HepG2 (cell line): ENCODE measurements around the gene RAD51. TPM values are rescaled to one million over a fixed set of nuclear protein-coding genes. Genes with fewer than 3 reads are reported as not detected.

Experiments used
- ATAC-seq: fragments of 200-7000 bp; cut with Tn5 transposase; 3 replicates; pipeline ENCODE4 v1.9.1; 2020; ENCODE audit warnings: mild to moderate bottlenecking, moderate library complexity
- BruUV-seq: library from RNA; stranded (reverse); fragments of 400-500 nt; replicated peaks from 2 replicates; lab custom pipeline; 2021; lab: Mats Ljungman, UMichigan
- CTCF ChIA-PET: fragments of 300-600 bp; formaldehyde crosslinking; extraction: SDS; loops from one replicate; lab custom pipeline; 2021; ENCODE audit warnings: low total read pairs, inconsistent platforms, low intra/inter-chr PET ratio; lab: Yijun Ruan, JAX
- POLR2A ChIA-PET: fragments of 350-600 bp; sonication (Branson Sonifier 250); formaldehyde crosslinking; loops from one replicate; lab custom pipeline; 2020; ENCODE audit warnings: antibody characterized with exemption, inconsistent platforms; lab: Yijun Ruan, JAX
- DNase-seq: peaks from one replicate; pipeline ENCODE4 v3.0.0-alpha.2; 2015; ENCODE audit warnings: low spot score
- FAIRE-seq: peaks from 3 replicates; lab custom pipeline; 2011; peaks lifted over from hg19 to GRCh38; lab: Jason Lieb, UNC
- H2AFZ ChIP-seq: one replicate; pipeline ENCODE4 v1.6.1; 2011; ENCODE audit warnings: low read length, inconsistent platforms
- H3K27ac ChIP-seq: fragments of 300-600 bp; 3 replicates; pipeline ENCODE4 v1.8.0; 2011; ENCODE audit warnings: mixed run types, mild to moderate bottlenecking, mixed read lengths, low read length, inconsistent platforms; ENCODE audit not compliant: insufficient read depth; ENCODE audit errors: extremely low read length
- H3K27me3 ChIP-seq, 2 experiments: fragments of 200-600 bp in 1 of 2; 2 replicates in 1 of 2; 3 replicates in 1 of 2; pipeline versions ENCODE4 v1.6.0 to v1.8.0; 2011; ENCODE audit warnings: low read length in 2 of 2, mild to moderate bottlenecking in 2 of 2, moderate library complexity in 2 of 2, inconsistent platforms in 1 of 2; ENCODE audit not compliant: insufficient read depth in 2 of 2, control insufficient read depth in 1 of 2
- H3K36me3 ChIP-seq, 2 experiments: fragments of 200-600 bp in 1 of 2; replicated peaks in 1 of 2; 2 replicates in 1 of 2; 3 replicates in 1 of 2; pipeline versions ENCODE4 v1.5.1 to v1.8.0; 2011; ENCODE audit warnings: low read length in 2 of 2, inconsistent platforms in 1 of 2; ENCODE audit not compliant: insufficient read depth in 2 of 2, control insufficient read depth in 1 of 2
- H3K4me1 ChIP-seq: 2 replicates; pipeline ENCODE4 v1.5.1; 2012; ENCODE audit warnings: low read length, inconsistent platforms; ENCODE audit not compliant: insufficient read depth
- H3K4me2 ChIP-seq: 2 replicates; pipeline ENCODE4 v1.6.0; 2011; ENCODE audit warnings: low read depth, low read length, inconsistent platforms
- H3K4me3 ChIP-seq, 3 experiments: fragments of 200-600 bp in 1 of 3; sonication (generic), shearing (Covaris generic) in 1 of 3; replicated peaks in 1 of 3; 2 replicates each; pipeline ENCODE4 v1.5.1; 2011 to 2016; ENCODE audit warnings: low read length in 3 of 3, inconsistent platforms in 2 of 3, low read depth in 2 of 3, mild to moderate bottlenecking in 2 of 3, control low read depth in 1 of 3, mixed read lengths in 1 of 3; ENCODE audit not compliant: insufficient read depth in 1 of 3
- H3K79me2 ChIP-seq: one replicate; pipeline ENCODE4 v1.6.1; 2011; ENCODE audit warnings: low read length, inconsistent platforms; ENCODE audit not compliant: insufficient read depth
- H3K9ac ChIP-seq: 2 replicates; pipeline ENCODE4 v1.6.0; 2011; ENCODE audit warnings: mild to moderate bottlenecking, low read depth, low read length, inconsistent platforms; ENCODE audit not compliant: insufficient read depth
- H3K9me3 ChIP-seq: 2 replicates; pipeline ENCODE4 v1.5.1; 2012; ENCODE audit warnings: mild to moderate bottlenecking, low read length
- H4K20me1 ChIP-seq: 2 replicates; pipeline ENCODE4 v1.6.0; 2011; ENCODE audit warnings: inconsistent platforms, mild to moderate bottlenecking, low read length, moderate library complexity; ENCODE audit not compliant: insufficient read depth
- ARID2 ChIP-seq: sonication (generic); formaldehyde crosslinking; IDR thresholded peaks from 2 replicates; pipeline ENCODE4 v1.8.1; 2022; ENCODE audit warnings: mild to moderate bottlenecking, missing genetic modification reagents, borderline replicate concordance
- GFI1 ChIP-seq: sonication (generic); formaldehyde crosslinking; IDR thresholded peaks from 2 replicates; pipeline ENCODE4 v1.5.0; 2020; ENCODE audit warnings: missing genetic modification reagents, mild to moderate bottlenecking, borderline replicate concordance
- TERF1 ChIP-seq: sonication (generic); formaldehyde crosslinking; IDR thresholded peaks from 2 replicates; pipeline ENCODE4 v1.8.0; 2022; ENCODE audit warnings: mild to moderate bottlenecking, missing genetic modification reagents, moderate library complexity
- TSC22D2 ChIP-seq: sonication (generic); formaldehyde crosslinking; IDR thresholded peaks from 2 replicates; pipeline ENCODE4 v1.5.1; 2020; ENCODE audit warnings: missing genetic modification reagents, mild to moderate bottlenecking, borderline replicate concordance
- ZBTB26 ChIP-seq: IDR thresholded peaks from 2 replicates; pipeline ENCODE4 v1.6.1; 2016; ENCODE audit warnings: missing compliant biosample characterization, missing genetic modification reagents, borderline replicate concordance
- ZFX ChIP-seq: sonication (generic); formaldehyde crosslinking; IDR thresholded peaks from 2 replicates; pipeline ENCODE4 v1.4.0; 2020; ENCODE audit warnings: mild to moderate bottlenecking, low read depth, missing genetic modification reagents, moderate library complexity
- ZNF891 ChIP-seq: sonication (generic); formaldehyde crosslinking; IDR thresholded peaks from 2 replicates; pipeline ENCODE4 v1.5.0; 2020; ENCODE audit warnings: mild to moderate bottlenecking, missing genetic modification reagents
- WGBS: methylation state at CpG from one replicate; pipeline ENCODE4 v1.1.6; 2017; ENCODE audit warnings: low lambda C conversion rate; 5-methylcytosine and 5-hydroxymethylcytosine counted together
- in situ Hi-C: cut with HindIII; loops from 2 replicates; pipeline ENCODE4 v1.10.0; 2017; ENCODE audit warnings: low pct_unique_long_range_greater_than_20kb; ENCODE audit not compliant: extremely low pct_ligation_motif_present
- intact Hi-C: fragments of 100-400 bp; cut with micrococcal nuclease; formaldehyde crosslinking; loops from one replicate; pipeline ENCODE4 v1.10.0; 2022; ENCODE audit not compliant: unreplicated experiment
- polyA plus RNA-seq, 8 experiments: library from polyadenylated mRNA; depleted of rRNA in 3 of 8; stranded (reverse) in 7 of 8; unstranded in 1 of 8; fragments of >200 nt; fragmentation: Illumina TruSeq in 4 of 8; extraction: Trizol in 4 of 8; gene quantifications; 2 replicates each; pipeline versions ENCODE4 v1.2.1 to v1.2.3, GENCODE V29; 2011 to 2016; ENCODE audit warnings: low read depth in 4 of 8, missing spikeins in 1 of 8, mixed read lengths in 1 of 8; ENCODE audit not compliant: insufficient read depth in 1 of 8
- total RNA-seq, 5 experiments: library from RNA; depleted of rRNA; stranded (reverse); fragments of >200 nt; fragmentation: Illumina TruSeq; extraction: Trizol; gene quantifications; 2 replicates each; pipeline ENCODE4 v1.2.3, GENCODE V29; 2016; ENCODE audit warnings: low read depth in 1 of 5

Gene RAD51
- total and polyA plus RNA-seq, 2 of the 13 experiments (the other 11 are each of a cell fraction or from before 2014, with no cell fraction given) = 8.5 to 12.8 TPM

- TF ChIP-seq TERF1 (CRISPR knock-in tag) = no peak
- no peak for TF ChIP-seq ZNF891 (CRISPR knock-in tag)
- no peak for TF ChIP-seq TSC22D2
- TF ChIP-seq ZBTB26 (CRISPR knock-in tag) = no peak
- TF ChIP-seq ZFX (CRISPR knock-in tag) = no peak
Measured at GRCh38 chr15:40723919-40724318, 28.9 kb downstream of the RAD51 start (continued).

- H3K79me2 ChIP-seq = no peaks in the 10 kb centered on the region
- no peaks in the 10 kb centered on the region for H3K4me1 ChIP-seq
- no peak overlapping the region for H3K4me3 ChIP-seq
- H3K36me3 ChIP-seq = peaks cover 8 to 56% of the 10 kb centered on the region in 2 experiments
- WGBS = 90% methylated on average over 3 of the region's 3 CpGs
- DNase-seq = no peak
- H4K20me1 ChIP-seq = no peaks in the 10 kb centered on the region
- H3K27ac ChIP-seq = no peak overlapping the region
- no peak for FAIRE-seq
- no peak overlapping the region for H2AFZ ChIP-seq
- in situ Hi-C loops = no loop called here
- POLR2A ChIA-PET = no interaction called here
- no peak for ATAC-seq
- intact Hi-C loops = no loop called here
- CTCF ChIA-PET = no interaction called here
- TF ChIP-seq GFI1 (CRISPR knock-in tag) (no peak), ARID2 (CRISPR knock-in tag) (no peak)
- TF ChIP-seq, all 625 proteins: peak for 0
- H3K9me3 ChIP-seq = no peaks in the 10 kb centered on the region
- H3K9ac ChIP-seq = no peak overlapping the region
- H3K27me3 ChIP-seq = no peaks in the 10 kb centered on the region
- no TSS peak for BruUV-seq
- H3K4me2 ChIP-seq = no peak overlapping the region
Measured at GRCh38 chr15:40731034-40731433, 36.1 kb downstream of the RAD51 start.
